ENCODE results near the gene LAMTOR4.

Gene LAMTOR4

DNA sequence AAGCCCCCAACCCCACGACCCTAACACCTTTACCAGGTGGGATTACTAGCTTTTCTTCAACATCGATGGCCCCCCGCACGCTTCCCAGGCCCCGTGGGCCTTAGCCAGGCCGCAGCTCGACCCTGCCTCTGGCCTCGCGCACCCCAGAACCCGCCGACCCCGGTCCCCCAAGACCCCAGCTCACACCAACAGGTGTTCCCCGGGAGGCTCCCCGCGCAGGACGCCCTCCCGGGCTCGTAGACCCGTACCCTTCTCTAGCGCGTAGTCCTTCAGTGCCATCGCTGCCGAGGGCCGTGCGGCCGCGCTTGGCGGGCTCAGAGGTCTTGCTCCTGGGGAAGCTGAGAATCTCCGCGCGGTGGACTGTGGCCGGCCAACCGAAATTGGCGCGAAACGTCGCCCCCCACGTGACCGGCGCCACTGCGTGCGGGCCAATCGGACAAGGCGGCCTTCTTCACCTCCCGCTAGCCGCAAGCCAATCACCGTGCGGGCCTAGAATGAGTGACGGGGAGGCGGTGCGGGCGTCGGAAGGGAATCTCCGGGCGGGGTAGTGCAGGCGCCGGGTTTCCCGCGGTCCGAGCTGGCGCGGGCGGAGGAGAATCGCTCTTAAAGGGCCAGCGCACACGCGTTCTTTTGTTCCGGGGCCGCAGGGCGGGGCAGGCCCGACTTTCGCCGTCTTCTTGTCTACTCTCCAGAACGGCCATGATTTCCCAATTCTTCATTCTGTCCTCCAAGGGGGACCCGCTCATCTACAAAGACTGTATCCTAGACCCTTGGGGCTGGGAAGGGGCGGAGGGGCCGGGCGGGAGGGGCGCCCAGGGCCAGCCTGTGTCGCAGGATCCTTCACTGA, 47.5 kb upstream of the LAMTOR4 start, which contains the start of the genes AP4M1 and MCM7:
AP4M1 (plus strand) TSS at position 628 of the 847 bp plus-strand sequence; CDS start at position 700, 72 bp downstream.
MCM7 (minus strand) TSS at position 382 of the 847 bp plus-strand sequence; CDS start at position 279, 103 bp downstream.
- peak within 1 kb of the TSS; percentile 93 for H3K4me2 ChIP-seq (ENCODE audit: low read length, poor library complexity, severe bottlenecking)
- H4K8ac ChIP-seq (ENCODE audit: low read length), result peak within 1 kb of the TSS; percentile 86
- peak within 1 kb of the TSS; percentile 68 for H2AK5ac ChIP-seq (ENCODE audit: low read length, severe bottlenecking)
- H3K9me3 ChIP-seq (ENCODE audit: control insufficient read depth, low read length), result no peaks in the 10 kb centered on the region
- peaks cover 21% of the 10 kb centered on the region for H3K4me1 ChIP-seq (ENCODE audit: control insufficient read depth, insufficient read depth, low read depth, low read length)
- H3K27me3 ChIP-seq (ENCODE audit: control insufficient read depth in 1 of 2, insufficient read depth in 1 of 2, low read length in 2 of 2), result no peaks in the 10 kb centered on the region
- H2AFZ ChIP-seq (ENCODE audit: low read depth, low read length), result peak within 1 kb of the TSS; percentile 8
- peak within 1 kb of the TSS; percentile 92 for H2BK15ac ChIP-seq (ENCODE audit: low read depth, poor library complexity, severe bottlenecking)
- peaks cover 59 to 60% of the 10 kb centered on the region in 2 experiments for H3K36me3 ChIP-seq (ENCODE audit: control insufficient read depth in 1 of 2, insufficient read depth in 2 of 2, low read depth in 1 of 2, low read length in 2 of 2)
- no peak within 1 kb of the TSS for H3K23ac ChIP-seq (ENCODE audit: low read length in 2 of 2)
- H2BK12ac ChIP-seq (ENCODE audit: low read length in 2 of 2), result peak within 1 kb of the TSS; percentile 73 to 78
- H3K79me1 ChIP-seq (replicated peaks; ENCODE audit: low read length, poor library complexity, severe bottlenecking), result peaks cover 19% of the 10 kb centered on the region
- peak within 1 kb of the TSS; percentile 15 for H2BK5ac ChIP-seq (ENCODE audit: low read depth, low read length, poor library complexity, severe bottlenecking)
- peak within 1 kb of the TSS; percentile 74 to 85 for H3K4me3 ChIP-seq (ENCODE audit: insufficient read depth in 1 of 2, low read depth in 1 of 2, low read length in 2 of 2)
- peak; percentile 99 for DNase-seq
- H2BK120ac ChIP-seq (ENCODE audit: low read depth, low read length), result peak within 1 kb of the TSS; percentile 98
- peak within 1 kb of the TSS; percentile 81 for H4K91ac ChIP-seq (ENCODE audit: low read length)
- under 1% methylated on average over 76 of the region's 80 CpGs for WGBS
- H3K27ac ChIP-seq (ENCODE audit: low read length, poor library complexity, severe bottlenecking), result peak within 1 kb of the TSS; percentile 91
- H3K18ac ChIP-seq (ENCODE audit: low read depth in 1 of 2, low read length in 2 of 2), result peak within 1 kb of the TSS; percentile 83 to 90
- peak within 1 kb of the TSS; percentile 58 to 88 for H3K4ac ChIP-seq (ENCODE audit: low read depth in 1 of 2, low read length in 2 of 2)
- H3K9ac ChIP-seq (ENCODE audit: low read length), result peak within 1 kb of the TSS; percentile 90
- H3K14ac ChIP-seq (ENCODE audit: low read length in 2 of 2), result no peak within 1 kb of the TSS

DNA sequence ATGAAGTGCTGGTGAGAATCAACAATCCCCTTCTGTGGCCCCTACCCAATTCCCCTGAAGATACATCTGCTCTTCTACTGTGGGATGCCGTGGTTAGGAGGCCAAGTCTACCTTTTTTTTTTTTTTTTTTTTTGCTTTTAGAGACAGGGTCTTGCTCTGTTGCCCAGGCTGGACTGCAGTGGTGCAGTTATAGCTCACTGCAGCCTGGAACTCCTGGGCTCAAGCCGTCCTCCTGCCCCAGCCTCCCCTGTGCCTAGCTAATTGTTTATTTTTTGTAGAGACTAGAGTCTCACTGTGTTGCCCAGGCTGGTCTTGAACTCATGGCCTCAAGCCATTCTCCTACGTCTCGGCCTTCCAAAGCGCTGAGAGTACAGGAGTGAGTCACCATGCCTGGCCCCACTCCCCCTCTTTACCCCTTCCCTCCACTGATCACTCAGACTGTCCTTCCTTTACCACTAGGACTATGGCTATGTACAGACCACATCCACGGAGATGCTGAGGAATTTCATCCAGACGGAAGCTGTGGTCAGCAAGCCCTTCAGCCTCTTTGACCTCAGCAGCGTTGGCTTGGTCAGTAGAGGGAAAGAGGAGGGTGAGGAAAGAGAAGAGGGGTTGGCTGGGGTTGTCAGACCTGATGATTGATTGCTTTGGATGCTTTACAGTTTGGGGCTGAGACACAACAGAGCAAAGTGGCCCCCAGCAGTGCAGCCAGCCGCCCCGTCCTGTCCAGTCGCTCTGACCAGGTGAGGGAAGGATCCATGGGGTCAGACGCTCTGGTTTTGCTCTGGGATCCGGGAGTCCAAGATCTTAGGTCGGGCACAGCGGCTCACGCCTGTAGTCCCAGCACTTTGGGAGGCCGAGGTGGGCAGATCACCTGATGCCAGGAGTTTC, 45.5 kb upstream of the LAMTOR4 start:
- Histone ChIP-seq H3K14ac (ENCODE audit: low read length in 2 of 2) (no peak overlapping the region), H3K18ac (ENCODE audit: low read depth in 1 of 2, low read length in 2 of 2) (peak overlapping the region; percentile 60 to 83)
- WGBS, result 22% methylated on average over 15 of the region's 17 CpGs

DNA sequence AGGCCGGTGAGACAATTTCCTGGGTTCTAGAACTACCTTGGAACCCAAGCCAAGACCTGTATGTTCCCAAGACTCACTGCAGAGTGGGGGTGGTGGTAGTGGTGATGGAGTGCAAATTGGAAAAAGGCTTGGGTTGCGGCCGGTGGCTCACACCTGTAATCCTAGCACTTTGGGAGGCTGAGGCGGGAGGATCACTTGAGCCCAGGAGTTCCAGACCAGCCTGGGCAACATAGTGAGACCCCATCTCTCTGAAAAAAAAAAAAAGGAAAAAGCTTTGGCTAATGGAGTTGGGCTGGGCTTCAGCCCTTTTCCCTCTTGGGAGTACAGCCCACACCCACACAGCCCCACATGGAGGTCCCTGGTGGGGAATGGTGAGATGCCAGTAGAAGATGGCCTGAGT, 43.2 kb upstream of the LAMTOR4 start:
- Histone ChIP-seq H3K27ac (ENCODE audit: low read length, poor library complexity, severe bottlenecking) (no peak overlapping the region), H2BK15ac (ENCODE audit: low read depth, poor library complexity, severe bottlenecking) (no peak overlapping the region), H3K9ac (ENCODE audit: low read length) (no peak overlapping the region), H3K18ac (ENCODE audit: low read depth in 1 of 2, low read length in 2 of 2) (no peak overlapping the region), H3K36me3 (ENCODE audit: control insufficient read depth in 1 of 2, insufficient read depth in 2 of 2, low read depth in 1 of 2, low read length in 2 of 2) (peaks cover 62 to 66% of the 10 kb centered on the region in 2 experiments), H3K4me2 (ENCODE audit: low read length, poor library complexity, severe bottlenecking) (no peak overlapping the region), H4K91ac (ENCODE audit: low read length) (peak overlapping the region; percentile 54), H2BK5ac (ENCODE audit: low read depth, low read length, poor library complexity, severe bottlenecking) (no peak overlapping the region), H3K4me3 (ENCODE audit: insufficient read depth in 1 of 2, low read depth in 1 of 2, low read length in 2 of 2) (no peak overlapping the region), H3K23ac (ENCODE audit: low read length in 2 of 2) (no peak overlapping the region), H2AFZ (ENCODE audit: low read depth, low read length) (no peak overlapping the region), H2AK5ac (ENCODE audit: low read length, severe bottlenecking) (no peak overlapping the region), H2BK12ac (ENCODE audit: low read length in 2 of 2) (peak overlapping the region in 1 of 2 experiments; percentile 44), H3K4me1 (ENCODE audit: control insufficient read depth, insufficient read depth, low read depth, low read length) (peaks cover 12% of the 10 kb centered on the region), H3K9me3 (ENCODE audit: control insufficient read depth, low read length) (no peaks in the 10 kb centered on the region), H3K27me3 (ENCODE audit: control insufficient read depth in 1 of 2, insufficient read depth in 1 of 2, low read length in 2 of 2) (no peaks in the 10 kb centered on the region), H4K8ac (ENCODE audit: low read length) (no peak overlapping the region), H2BK120ac (ENCODE audit: low read depth, low read length) (no peak overlapping the region), H3K14ac (ENCODE audit: low read length in 2 of 2) (no peak overlapping the region), H3K79me1 (replicated peaks; ENCODE audit: low read length, poor library complexity, severe bottlenecking) (peaks cover 12% of the 10 kb centered on the region), H3K4ac (ENCODE audit: low read depth in 1 of 2, low read length in 2 of 2) (no peak overlapping the region)
- 100% methylated on average over 3 of the region's 4 CpGs for WGBS
- DNase-seq, result no peak

More for the DNA sequence above, 45.5 kb upstream of the LAMTOR4 start:
- peak; percentile 99 for DNase-seq
- Histone ChIP-seq H2AK5ac (ENCODE audit: low read length, severe bottlenecking) (peak overlapping the region; percentile 68), H3K23ac (ENCODE audit: low read length in 2 of 2) (no peak overlapping the region), H2AFZ (ENCODE audit: low read depth, low read length) (no peak overlapping the region), H2BK5ac (ENCODE audit: low read depth, low read length, poor library complexity, severe bottlenecking) (no peak overlapping the region), H3K9ac (ENCODE audit: low read length) (peak overlapping the region; percentile 89), H3K36me3 (ENCODE audit: control insufficient read depth in 1 of 2, insufficient read depth in 2 of 2, low read depth in 1 of 2, low read length in 2 of 2) (peaks cover 59 to 60% of the 10 kb centered on the region in 2 experiments), H2BK12ac (ENCODE audit: low read length in 2 of 2) (peak overlapping the region; percentile 73 to 78), H3K9me3 (ENCODE audit: control insufficient read depth, low read length) (no peaks in the 10 kb centered on the region), H3K27ac (ENCODE audit: low read length, poor library complexity, severe bottlenecking) (no peak overlapping the region), H3K4me2 (ENCODE audit: low read length, poor library complexity, severe bottlenecking) (no peak overlapping the region), H3K79me1 (replicated peaks; ENCODE audit: low read length, poor library complexity, severe bottlenecking) (peaks cover 20% of the 10 kb centered on the region), H4K91ac (ENCODE audit: low read length) (peak overlapping the region; percentile 55), H3K4ac (ENCODE audit: low read depth in 1 of 2, low read length in 2 of 2) (peak overlapping the region; percentile 50 to 88), H2BK15ac (ENCODE audit: low read depth, poor library complexity, severe bottlenecking) (peak overlapping the region; percentile 92), H4K8ac (ENCODE audit: low read length) (peak overlapping the region; percentile 86), H3K4me1 (ENCODE audit: control insufficient read depth, insufficient read depth, low read depth, low read length) (peaks cover 21% of the 10 kb centered on the region), H3K27me3 (ENCODE audit: control insufficient read depth in 1 of 2, insufficient read depth in 1 of 2, low read length in 2 of 2) (no peaks in the 10 kb centered on the region), H3K4me3 (ENCODE audit: insufficient read depth in 1 of 2, low read depth in 1 of 2, low read length in 2 of 2) (peak overlapping the region in 1 of 2 experiments; percentile 85), H2BK120ac (ENCODE audit: low read depth, low read length) (peak overlapping the region; percentile 83)

Data from mesenchymal stem cell (in vitro differentiated cells and primary cell).